Fibroblast of pulmonary artery (primary cell): ENCODE measurements around the gene TCF7L2.

ENCODE experiments used
- DNase-seq: peaks from one replicate; pipeline ENCODE4 v3.0.0-alpha.2; 2010; ENCODE audit warnings: low read depth
- H3K4me3 ChIP-seq: replicated peaks from 2 replicates; pipeline ENCODE4 v1.5.1; 2011; ENCODE audit warnings: low read depth, mild to moderate bottlenecking, control low read depth, low read length, moderate library complexity
- TF ChIP-seq, protein P1 (sequence below): IDR thresholded peaks from 2 replicates; pipeline ENCODE4 v1.5.1; 2011; ENCODE audit warnings: mild to moderate bottlenecking, control low read depth, low read length, inconsistent platforms; ENCODE audit errors: missing control alignments

The TCF7L2 gene

DNA sequence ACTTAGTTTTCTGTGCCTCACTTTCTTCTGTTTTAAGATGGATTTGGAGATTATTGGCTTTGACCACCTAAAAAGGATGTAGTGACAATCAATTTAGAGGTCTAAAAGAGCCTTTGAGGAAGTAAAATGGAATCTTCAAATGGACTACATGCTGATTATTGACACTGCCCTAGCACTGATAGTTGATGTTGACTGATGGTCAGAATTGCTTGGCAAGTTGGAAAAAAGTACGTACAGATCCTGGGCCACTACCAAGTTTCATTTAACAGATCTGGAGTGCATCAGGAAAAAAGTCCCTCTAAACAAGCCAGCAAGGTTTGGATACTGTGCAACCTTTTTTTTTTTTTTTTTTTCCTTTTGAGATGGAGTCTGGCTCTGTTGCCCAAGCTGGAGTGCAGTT, 81.1 kb downstream of the TCF7L2 start:
- no peak for DNase-seq
- TF ChIP-seq, protein P1, sequence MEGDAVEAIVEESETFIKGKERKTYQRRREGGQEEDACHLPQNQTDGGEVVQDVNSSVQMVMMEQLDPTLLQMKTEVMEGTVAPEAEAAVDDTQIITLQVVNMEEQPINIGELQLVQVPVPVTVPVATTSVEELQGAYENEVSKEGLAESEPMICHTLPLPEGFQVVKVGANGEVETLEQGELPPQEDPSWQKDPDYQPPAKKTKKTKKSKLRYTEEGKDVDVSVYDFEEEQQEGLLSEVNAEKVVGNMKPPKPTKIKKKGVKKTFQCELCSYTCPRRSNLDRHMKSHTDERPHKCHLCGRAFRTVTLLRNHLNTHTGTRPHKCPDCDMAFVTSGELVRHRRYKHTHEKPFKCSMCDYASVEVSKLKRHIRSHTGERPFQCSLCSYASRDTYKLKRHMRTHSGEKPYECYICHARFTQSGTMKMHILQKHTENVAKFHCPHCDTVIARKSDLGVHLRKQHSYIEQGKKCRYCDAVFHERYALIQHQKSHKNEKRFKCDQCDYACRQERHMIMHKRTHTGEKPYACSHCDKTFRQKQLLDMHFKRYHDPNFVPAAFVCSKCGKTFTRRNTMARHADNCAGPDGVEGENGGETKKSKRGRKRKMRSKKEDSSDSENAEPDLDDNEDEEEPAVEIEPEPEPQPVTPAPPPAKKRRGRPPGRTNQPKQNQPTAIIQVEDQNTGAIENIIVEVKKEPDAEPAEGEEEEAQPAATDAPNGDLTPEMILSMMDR = no peak
- H3K4me3 ChIP-seq = no peak overlapping the region

DNA sequence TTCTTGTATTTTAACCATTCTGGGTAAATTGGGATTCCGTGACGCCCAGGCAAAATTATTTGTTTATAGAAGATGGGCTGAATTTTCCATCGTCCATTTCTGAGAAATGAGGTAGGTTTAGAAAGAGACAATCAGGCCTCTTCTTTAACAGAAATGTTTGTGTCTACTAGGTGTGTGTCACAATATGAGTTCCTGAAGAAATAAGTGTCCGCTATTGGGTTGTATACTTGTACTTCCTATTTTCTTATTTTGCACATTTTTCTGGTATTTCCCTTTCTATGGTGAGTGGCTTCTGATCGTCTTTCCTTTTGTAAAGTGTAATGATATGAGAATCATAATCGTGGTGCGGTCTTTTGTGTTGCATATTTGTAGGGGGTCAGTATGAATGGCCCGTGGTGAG, 83.9 kb downstream of the TCF7L2 start:
- TF ChIP-seq, protein P1 = no peak
- DNase-seq = no peak
- no peak overlapping the region for H3K4me3 ChIP-seq

DNA sequence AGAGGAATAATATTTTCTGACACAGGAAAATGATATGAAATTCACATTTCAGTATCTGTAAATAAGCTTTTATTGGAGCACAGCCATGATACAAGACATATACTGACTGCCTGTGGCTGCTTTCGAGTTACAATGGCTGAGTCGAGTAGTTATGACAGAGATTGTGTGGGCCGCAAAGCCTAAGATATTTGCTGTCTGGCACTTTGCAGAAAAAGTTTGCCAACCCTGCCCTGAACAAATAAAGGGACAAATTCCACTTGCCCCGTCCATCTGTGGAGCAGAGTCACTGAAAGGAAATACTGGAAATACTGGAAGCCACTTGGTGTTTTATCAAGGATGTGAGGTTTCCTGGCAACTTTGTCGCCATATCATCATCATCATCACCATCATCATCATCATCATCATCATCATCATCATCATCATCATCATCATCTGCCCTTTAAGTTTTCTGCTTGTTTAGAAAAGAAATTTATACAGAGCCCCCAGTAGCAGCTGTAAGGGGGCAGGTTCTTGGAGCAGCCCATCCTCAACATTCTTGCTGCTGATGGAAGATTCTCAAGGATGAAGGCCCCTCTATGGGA, 85.8 kb downstream of the TCF7L2 start:
- no peak overlapping the region for H3K4me3 ChIP-seq
- TF ChIP-seq, protein P1 = no peak
- no peak for DNase-seq

DNA sequence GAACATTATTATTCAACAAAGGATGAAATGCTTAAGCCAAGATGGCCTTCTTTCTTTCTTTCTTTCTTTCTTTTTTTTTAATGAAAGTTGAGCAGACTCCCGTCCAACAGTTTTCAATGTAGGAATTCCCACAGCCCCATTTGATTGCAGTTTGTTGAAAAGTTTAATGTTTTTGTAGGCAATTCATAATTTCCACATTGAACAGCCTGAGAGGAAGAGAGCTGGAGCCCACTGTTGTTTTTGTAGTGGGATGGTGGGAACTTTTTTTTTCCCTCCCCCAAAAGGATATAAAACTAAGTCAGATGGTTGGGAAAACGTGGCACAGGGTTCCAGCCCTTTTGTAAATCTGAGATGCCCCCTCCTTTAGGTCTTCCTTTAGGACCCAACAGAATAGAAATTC, 86.6 kb downstream of the TCF7L2 start:
- H3K4me3 ChIP-seq = no peak overlapping the region
- no peak for DNase-seq
- TF ChIP-seq, protein P1 = no peak

DNA sequence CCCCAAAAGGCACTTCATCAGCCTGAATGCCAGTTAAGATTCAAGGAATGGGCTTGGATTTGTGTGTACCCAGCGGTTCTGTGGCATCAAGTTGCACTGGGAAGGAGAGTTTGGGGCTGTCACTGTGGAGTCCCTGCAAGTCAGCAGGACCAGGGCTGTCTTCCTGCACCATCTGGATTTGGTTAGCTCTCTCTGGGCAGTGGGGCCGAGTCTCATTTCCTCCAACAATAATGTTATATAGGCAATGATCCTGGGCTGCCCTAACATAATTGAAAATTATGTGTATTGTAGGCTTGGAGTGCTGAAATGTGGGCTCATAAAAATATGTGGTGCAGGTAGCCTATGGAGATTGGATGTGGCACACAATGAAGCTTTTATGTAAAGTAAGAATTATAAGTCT, 87.2 kb downstream of the TCF7L2 start:
- DNase-seq = no peak
- TF ChIP-seq, protein P1 = no peak
- no peak overlapping the region for H3K4me3 ChIP-seq

DNA sequence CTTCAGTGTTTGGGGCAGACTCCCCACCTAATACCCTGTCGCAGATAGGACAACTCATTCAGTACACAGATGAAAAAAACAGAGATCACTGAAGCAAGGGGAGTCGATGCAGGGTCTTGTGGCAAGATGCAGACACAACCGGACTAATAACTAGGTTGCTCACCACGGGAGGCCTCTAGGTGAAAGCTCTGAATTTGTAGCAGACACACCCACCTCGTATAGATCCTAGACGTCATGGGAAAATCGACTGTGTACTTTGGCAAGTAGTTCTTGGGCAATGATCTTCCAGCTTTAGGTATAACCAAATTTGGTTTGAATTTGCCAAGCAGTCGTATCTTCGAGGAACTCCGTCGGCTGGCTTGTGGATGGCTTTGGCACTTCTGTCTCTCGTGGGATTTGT, 88.1 kb downstream of the TCF7L2 start:
- no peak for DNase-seq
- no peak overlapping the region for H3K4me3 ChIP-seq
- TF ChIP-seq, protein P1 = no peak

DNA sequence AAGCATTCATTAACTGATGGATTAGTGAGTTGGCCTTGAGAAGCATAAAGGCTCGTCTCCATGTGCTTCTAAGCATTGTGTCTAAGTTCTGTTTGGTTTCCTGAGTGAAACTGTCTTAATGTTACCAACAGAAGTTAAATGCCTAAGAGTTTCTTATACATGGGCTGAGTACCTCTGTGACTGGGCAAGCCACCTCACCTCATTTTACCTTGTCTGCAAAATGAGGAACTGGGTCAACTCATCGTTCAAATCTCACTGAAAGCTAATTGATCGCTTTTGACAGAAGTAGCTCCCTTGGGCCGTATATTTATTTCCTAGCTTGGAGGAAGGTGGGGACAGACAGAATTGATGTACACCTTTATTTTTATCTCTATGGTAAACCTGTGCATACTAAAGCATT, 88.9 kb downstream of the TCF7L2 start:
- no peak overlapping the region for H3K4me3 ChIP-seq
- TF ChIP-seq, protein P1 = no peak
- DNase-seq = no peak
